Peyer's patch (tissue), 4 donors: ENCODE results near the gene BASP1.
"Not testable (repeated sequence)": the region's sequence is repeated elsewhere in the genome, so short reads cannot be mapped to it uniquely, and the experiment has no call there.

ENCODE experiments used
- POLR2A ChIP-seq, 2 donors: fragments of 450-650 bp; IDR thresholded peaks; one replicate each; pipeline ENCODE4 v1.5.1; 2017; ENCODE audit warnings: antibody characterized with exemption in 2 of 2, mild to moderate bottlenecking in 2 of 2, moderate library complexity in 2 of 2
- TF ChIP-seq, protein P1 (sequence below), 6 experiments: fragments of 450-650 bp in 4 of 6; fragments of 200-600 bp in 2 of 6; sonication (generic) in 1 of 6; IDR thresholded peaks; one replicate each; pipeline ENCODE4 v1.5.1; 2017 to 2019; ENCODE audit warnings: antibody characterized with exemption in 6 of 6, mild to moderate bottlenecking in 3 of 6, moderate library complexity in 1 of 6

- TF ChIP-seq POLR2A (IDR thresholded peaks at IDR 0.05): not testable (repeated sequence)
- TF ChIP-seq, protein P1, sequence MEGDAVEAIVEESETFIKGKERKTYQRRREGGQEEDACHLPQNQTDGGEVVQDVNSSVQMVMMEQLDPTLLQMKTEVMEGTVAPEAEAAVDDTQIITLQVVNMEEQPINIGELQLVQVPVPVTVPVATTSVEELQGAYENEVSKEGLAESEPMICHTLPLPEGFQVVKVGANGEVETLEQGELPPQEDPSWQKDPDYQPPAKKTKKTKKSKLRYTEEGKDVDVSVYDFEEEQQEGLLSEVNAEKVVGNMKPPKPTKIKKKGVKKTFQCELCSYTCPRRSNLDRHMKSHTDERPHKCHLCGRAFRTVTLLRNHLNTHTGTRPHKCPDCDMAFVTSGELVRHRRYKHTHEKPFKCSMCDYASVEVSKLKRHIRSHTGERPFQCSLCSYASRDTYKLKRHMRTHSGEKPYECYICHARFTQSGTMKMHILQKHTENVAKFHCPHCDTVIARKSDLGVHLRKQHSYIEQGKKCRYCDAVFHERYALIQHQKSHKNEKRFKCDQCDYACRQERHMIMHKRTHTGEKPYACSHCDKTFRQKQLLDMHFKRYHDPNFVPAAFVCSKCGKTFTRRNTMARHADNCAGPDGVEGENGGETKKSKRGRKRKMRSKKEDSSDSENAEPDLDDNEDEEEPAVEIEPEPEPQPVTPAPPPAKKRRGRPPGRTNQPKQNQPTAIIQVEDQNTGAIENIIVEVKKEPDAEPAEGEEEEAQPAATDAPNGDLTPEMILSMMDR (IDR thresholded peaks at IDR 0.05): not testable (repeated sequence)
Observed at GRCh38 chr5:17307440-17307839, 90.0 kb downstream of the BASP1 start.
